Endothelial cell of umbilical vein (primary cell): Measurements from ENCODE around the gene FOLR2. TPM values are rescaled to one million over a fixed set of nuclear protein-coding genes. Genes with fewer than 3 reads are reported as not detected.

Experiments
- BruUV-seq: library from RNA; stranded (reverse); fragments of 400-500 nt; replicated peaks from 2 replicates; lab custom pipeline; 2021; lab: Mats Ljungman, UMichigan
- CTCF ChIA-PET: fragments of 300-600, 350-600 bp; sonication (Branson Sonifier 250); formaldehyde crosslinking; loops from one replicate; lab custom pipeline; 2021; ENCODE audit warnings: antibody characterized with exemption, inconsistent platforms; lab: Charles Lee
- POLR2A ChIA-PET: fragments of 300-600, 350-600 bp; sonication (Branson Sonifier 250); formaldehyde crosslinking; loops from one replicate; lab custom pipeline; 2021; ENCODE audit warnings: antibody characterized with exemption, inconsistent platforms; lab: Charles Lee
- DNase-seq: peaks from one replicate; pipeline ENCODE4 v3.0.0-alpha.2; 2011; ENCODE audit warnings: low read depth, low spot score
- FAIRE-seq: peaks from 2 replicates; lab custom pipeline; 2011; peaks lifted over from hg19 to GRCh38; lab: Jason Lieb, UNC
- H2AFZ ChIP-seq: 2 replicates; pipeline ENCODE4 v1.6.0; 2012; ENCODE audit warnings: low read depth, low read length, control low read depth, inconsistent platforms
- H3K27ac ChIP-seq: 2 replicates; pipeline ENCODE4 v1.5.1; 2011; ENCODE audit warnings: low read depth, mild to moderate bottlenecking, control low read depth, low read length, moderate library complexity; ENCODE audit not compliant: insufficient read depth
- H3K27me3 ChIP-seq, 2 experiments: 2 replicates each; pipeline versions ENCODE4 v1.6.0 to v1.6.1; 2011; ENCODE audit warnings: low read length in 2 of 2, mixed read lengths in 1 of 2; ENCODE audit not compliant: control insufficient read depth in 2 of 2, insufficient read depth in 2 of 2
- H3K36me3 ChIP-seq, 2 experiments: 2 replicates in 1 of 2; 3 replicates in 1 of 2; pipeline ENCODE4 v1.5.1; 2011; ENCODE audit warnings: low read length in 2 of 2, mild to moderate bottlenecking in 1 of 2, moderate library complexity in 1 of 2; ENCODE audit not compliant: control insufficient read depth in 2 of 2, insufficient read depth in 2 of 2; ENCODE audit errors: extremely low read depth in 1 of 2
- H3K4me1 ChIP-seq: 3 replicates; pipeline ENCODE4 v1.5.1; 2011; ENCODE audit warnings: mild to moderate bottlenecking, low read length; ENCODE audit not compliant: control insufficient read depth, insufficient read depth; ENCODE audit errors: extremely low read depth
- H3K4me2 ChIP-seq: 2 replicates; pipeline ENCODE4 v1.6.1; 2011; ENCODE audit warnings: low read length, control low read depth, mixed read lengths; ENCODE audit not compliant: insufficient read depth
- H3K4me3 ChIP-seq, 3 experiments: fragments of 200-600 bp in 1 of 3; sonication (generic), shearing (Covaris generic) in 1 of 3; replicated peaks in 1 of 3; 2 replicates each; pipeline ENCODE4 v1.5.1; 2011 to 2016; ENCODE audit warnings: control low read depth in 3 of 3, low read length in 3 of 3, mild to moderate bottlenecking in 2 of 3, inconsistent platforms in 1 of 3, low read depth in 1 of 3, moderate library complexity in 1 of 3; ENCODE audit not compliant: insufficient read depth in 1 of 3
- H3K79me2 ChIP-seq: 2 replicates; pipeline ENCODE4 v1.6.0; 2012; ENCODE audit warnings: low read length, inconsistent platforms; ENCODE audit not compliant: control insufficient read depth, insufficient read depth
- H3K9ac ChIP-seq: replicated peaks from 2 replicates; pipeline ENCODE3; 2011; ENCODE audit warnings: low read length, control low read depth; ENCODE audit not compliant: insufficient read depth; ENCODE audit errors: extremely low read depth
- H3K9me1 ChIP-seq: replicated peaks from 3 replicates; pipeline ENCODE4 v1.6.0; 2011; ENCODE audit warnings: mild to moderate bottlenecking, low read length; ENCODE audit not compliant: control insufficient read depth, insufficient read depth; ENCODE audit errors: extremely low read depth
- H3K9me3 ChIP-seq: replicated peaks from 2 replicates; pipeline ENCODE4 v1.5.1; 2012; ENCODE audit warnings: low read length, inconsistent platforms; ENCODE audit not compliant: control insufficient read depth, insufficient read depth
- H4K20me1 ChIP-seq: replicated peaks from 2 replicates; pipeline ENCODE3; 2011; ENCODE audit warnings: mild to moderate bottlenecking, low read length; ENCODE audit not compliant: control insufficient read depth, insufficient read depth; ENCODE audit errors: extremely low read depth
- EZH2 ChIP-seq: IDR thresholded peaks from 2 replicates; pipeline ENCODE4 v1.6.1; 2012; ENCODE audit warnings: borderline replicate concordance, low read depth, mild to moderate bottlenecking, moderate library complexity, low read length, inconsistent platforms; ENCODE audit not compliant: severe bottlenecking
- FOS ChIP-seq: IDR thresholded peaks from 2 replicates; pipeline ENCODE4 v1.6.1; 2011; ENCODE audit warnings: mild to moderate bottlenecking, low read length, moderate library complexity, borderline replicate concordance; ENCODE audit not compliant: insufficient read depth
- GATA2 ChIP-seq: IDR thresholded peaks from 2 replicates; pipeline ENCODE4 v1.7.0; 2011; ENCODE audit warnings: low read depth, mild to moderate bottlenecking, moderate library complexity, mixed read lengths, low read length; ENCODE audit not compliant: insufficient read length, insufficient read depth
- JUN ChIP-seq: IDR thresholded peaks from 2 replicates; pipeline ENCODE4 v1.6.1; 2011; ENCODE audit warnings: borderline replicate concordance, low read depth; ENCODE audit not compliant: insufficient read length, insufficient read depth
- MYC ChIP-seq: IDR thresholded peaks from one replicate; pipeline ENCODE4 v1.6.1; 2011; ENCODE audit warnings: mild to moderate bottlenecking, low read depth, low read length
- POLR2A ChIP-seq: IDR thresholded peaks from 2 replicates; pipeline ENCODE4 v1.6.1; 2012; ENCODE audit warnings: low read depth, mild to moderate bottlenecking, control low read depth, low read length
- POLR2AphosphoS5 ChIP-seq: IDR thresholded peaks from 2 replicates; pipeline ENCODE4 v1.6.1; 2012; ENCODE audit warnings: low read depth, mild to moderate bottlenecking, control low read depth, low read length, moderate library complexity; ENCODE audit not compliant: insufficient read depth
- dilution Hi-C: fragments of 300-500 bp; cut with MboI; formaldehyde crosslinking; loops from one replicate; pipeline ENCODE4 v1.15.0; 2019; ENCODE audit warnings: low sequenced_read_pairs; ENCODE audit not compliant: extremely low pct_ligation_motif_present
- intact Hi-C: fragments of 100-400 bp; cut with micrococcal nuclease; formaldehyde crosslinking; loops from one replicate; pipeline ENCODE4 v1.10.0; 2022
- polyA plus RNA-seq, 4 experiments: library from polyadenylated mRNA; depleted of rRNA in 3 of 4; stranded (reverse) in 3 of 4; unstranded in 1 of 4; fragments of >200 nt; gene quantifications; 2 replicates each; pipeline versions ENCODE4 v1.2.1 to v1.2.3, GENCODE V29; 2011 to 2012; ENCODE audit warnings: missing spikeins in 1 of 4
- total RNA-seq: library from RNA; stranded (reverse); gene quantifications from 2 replicates; pipeline ENCODE4 v1.2.3, GENCODE V29; 2021
- TF ChIP-seq, protein P1 (sequence below): IDR thresholded peaks from 2 replicates; pipeline ENCODE4 v1.6.1; 2011; ENCODE audit not compliant: insufficient read depth, insufficient read length
- TF ChIP-seq, protein P2 (sequence below), 2 donors: IDR thresholded peaks; 1 replicate in 1 of 2; 2 replicates in 1 of 2; pipeline ENCODE4 v1.5.1; 2011; ENCODE audit warnings: low read length in 2 of 2, mild to moderate bottlenecking in 2 of 2, moderate library complexity in 2 of 2, control low read depth in 1 of 2, inconsistent platforms in 1 of 2, low read depth in 1 of 2; ENCODE audit not compliant: insufficient read depth in 1 of 2; ENCODE audit errors: extremely low read depth in 1 of 2

The FOLR2 gene
- total and polyA plus RNA-seq, 2 donors (not counting 3 experiments of a cell fraction or from before 2014, with no cell fraction given) = not detected

DNA sequence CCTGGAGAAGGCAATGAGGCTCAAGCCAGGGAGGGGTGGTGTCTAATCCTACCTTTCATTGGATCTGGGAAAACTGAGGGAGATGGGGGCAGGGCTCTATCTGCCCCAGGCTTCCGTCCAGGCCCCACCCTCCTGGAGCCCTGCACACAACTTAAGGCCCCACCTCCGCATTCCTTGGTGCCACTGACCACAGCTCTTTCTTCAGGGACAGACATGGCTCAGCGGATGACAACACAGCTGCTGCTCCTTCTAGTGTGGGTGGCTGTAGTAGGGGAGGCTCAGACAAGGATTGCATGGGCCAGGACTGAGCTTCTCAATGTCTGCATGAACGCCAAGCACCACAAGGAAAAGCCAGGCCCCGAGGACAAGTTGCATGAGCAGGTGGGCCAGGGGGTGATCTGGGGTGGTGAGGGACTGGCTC, 24.6 kb upstream of the FOLR2 start, which contains the start of gene FOLR1:
Gene FOLR1 (plus strand): TSS at position 180 of the 421 bp plus-strand sequence. CDS start 34 bp downstream, at position 214.
- H3K4me2 ChIP-seq = no peak within 1 kb of the TSS
- CTCF ChIA-PET = no interaction called here
- H3K79me2 ChIP-seq = no peaks in the 10 kb centered on the region
- no peak within 1 kb of the TSS for H3K27ac ChIP-seq
- intact Hi-C loops = no loop called here
- no peak for DNase-seq
- no peaks in the 10 kb centered on the region for H3K4me1 ChIP-seq
- TF ChIP-seq JUN (no peak), POLR2AphosphoS5 (no peak), GATA2 (no peak), FOS (no peak), EZH2 (no peak), POLR2A (no peak), MYC (no peak)
- TF ChIP-seq, protein P1, sequence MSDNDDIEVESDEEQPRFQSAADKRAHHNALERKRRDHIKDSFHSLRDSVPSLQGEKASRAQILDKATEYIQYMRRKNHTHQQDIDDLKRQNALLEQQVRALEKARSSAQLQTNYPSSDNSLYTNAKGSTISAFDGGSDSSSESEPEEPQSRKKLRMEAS = no peak
- TF ChIP-seq, protein P2, sequence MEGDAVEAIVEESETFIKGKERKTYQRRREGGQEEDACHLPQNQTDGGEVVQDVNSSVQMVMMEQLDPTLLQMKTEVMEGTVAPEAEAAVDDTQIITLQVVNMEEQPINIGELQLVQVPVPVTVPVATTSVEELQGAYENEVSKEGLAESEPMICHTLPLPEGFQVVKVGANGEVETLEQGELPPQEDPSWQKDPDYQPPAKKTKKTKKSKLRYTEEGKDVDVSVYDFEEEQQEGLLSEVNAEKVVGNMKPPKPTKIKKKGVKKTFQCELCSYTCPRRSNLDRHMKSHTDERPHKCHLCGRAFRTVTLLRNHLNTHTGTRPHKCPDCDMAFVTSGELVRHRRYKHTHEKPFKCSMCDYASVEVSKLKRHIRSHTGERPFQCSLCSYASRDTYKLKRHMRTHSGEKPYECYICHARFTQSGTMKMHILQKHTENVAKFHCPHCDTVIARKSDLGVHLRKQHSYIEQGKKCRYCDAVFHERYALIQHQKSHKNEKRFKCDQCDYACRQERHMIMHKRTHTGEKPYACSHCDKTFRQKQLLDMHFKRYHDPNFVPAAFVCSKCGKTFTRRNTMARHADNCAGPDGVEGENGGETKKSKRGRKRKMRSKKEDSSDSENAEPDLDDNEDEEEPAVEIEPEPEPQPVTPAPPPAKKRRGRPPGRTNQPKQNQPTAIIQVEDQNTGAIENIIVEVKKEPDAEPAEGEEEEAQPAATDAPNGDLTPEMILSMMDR (IDR thresholded peaks at IDR 0.05; ENCODE audit: extremely low read depth in 1 of 2, insufficient read depth in 1 of 2, low read depth in 1 of 2, low read length in 2 of 2) = no peak
- H3K27me3 ChIP-seq = no peaks in the 10 kb centered on the region
- no peak within 1 kb of the TSS for H3K9ac ChIP-seq
- dilution Hi-C loops = no loop called here
- H3K36me3 ChIP-seq = no peaks in the 10 kb centered on the region
- BruUV-seq = no TSS peak
- no peaks in the 10 kb centered on the region for H3K9me3 ChIP-seq
- no peak within 1 kb of the TSS for H3K4me3 ChIP-seq
- H3K9me1 ChIP-seq = no peaks in the 10 kb centered on the region
- H2AFZ ChIP-seq = no peak within 1 kb of the TSS
- no peak for FAIRE-seq
- POLR2A ChIA-PET = no interaction called here
- no peaks in the 10 kb centered on the region for H4K20me1 ChIP-seq
